ENCODE data around the gene TCF7. TPM values are rescaled to one million over a fixed set of nuclear protein-coding genes. Genes with fewer than 3 reads are reported as not detected.

The TCF7 gene
- total and polyA plus RNA-seq, 2 of the 13 experiments (the other 11 are each of a cell fraction or from before 2014, with no cell fraction given) = 6.3 to 6.8 TPM

DNA sequence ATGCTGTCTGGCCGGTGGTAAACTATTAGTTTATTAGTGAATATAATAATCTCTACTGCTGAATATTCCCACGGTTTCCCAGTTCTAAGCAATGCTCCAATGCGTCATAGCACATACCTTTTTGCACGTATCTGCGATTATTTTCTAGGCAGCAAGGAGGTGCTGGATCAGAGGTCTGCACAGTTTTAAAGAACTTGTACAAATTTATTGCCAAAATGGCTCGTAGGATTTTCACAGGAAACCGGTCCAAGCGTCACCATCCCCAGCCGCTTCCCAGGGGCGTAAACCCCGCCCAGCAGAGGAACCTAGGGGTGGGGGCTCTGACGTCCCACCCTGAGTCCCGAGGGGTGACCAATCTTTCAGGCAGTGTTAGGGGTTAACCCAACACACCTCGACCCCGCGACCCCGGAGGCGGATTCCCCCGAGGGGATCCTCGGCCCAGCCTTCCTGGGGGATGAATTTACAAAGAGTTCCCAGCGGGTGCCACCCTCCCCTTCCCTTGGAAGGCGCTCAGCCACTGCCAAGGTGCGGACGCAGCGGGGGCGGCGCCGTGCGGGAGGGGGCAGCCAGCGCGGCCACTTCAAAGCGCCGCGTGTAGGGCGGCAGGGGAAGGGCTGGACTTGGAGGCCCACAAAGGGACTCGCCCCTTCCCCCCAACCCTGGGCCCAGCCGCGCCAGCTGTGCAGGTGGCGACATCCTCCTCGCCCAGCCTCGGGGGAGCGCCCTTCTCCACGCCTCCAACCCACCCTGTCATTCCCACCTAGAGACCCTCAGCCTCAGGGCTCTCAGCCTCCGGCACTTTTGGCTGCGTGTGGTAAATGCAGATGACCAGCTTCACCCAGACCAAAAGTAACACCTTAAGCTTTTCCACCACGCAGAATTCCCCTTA is 43.5 kb upstream of the TCF7 start (continued):
- TF ChIP-seq, protein P1, sequence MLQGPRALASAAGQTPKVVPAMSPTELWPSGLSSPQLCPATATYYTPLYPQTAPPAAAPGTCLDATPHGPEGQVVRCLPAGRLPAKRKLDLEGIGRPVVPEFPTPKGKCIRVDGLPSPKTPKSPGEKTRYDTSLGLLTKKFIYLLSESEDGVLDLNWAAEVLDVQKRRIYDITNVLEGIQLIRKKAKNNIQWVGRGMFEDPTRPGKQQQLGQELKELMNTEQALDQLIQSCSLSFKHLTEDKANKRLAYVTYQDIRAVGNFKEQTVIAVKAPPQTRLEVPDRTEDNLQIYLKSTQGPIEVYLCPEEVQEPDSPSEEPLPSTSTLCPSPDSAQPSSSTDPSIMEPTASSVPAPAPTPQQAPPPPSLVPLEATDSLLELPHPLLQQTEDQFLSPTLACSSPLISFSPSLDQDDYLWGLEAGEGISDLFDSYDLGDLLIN (CRISPR knock-in tag; IDR thresholded peaks at IDR 0.05; ENCODE audit: borderline replicate concordance) = no peak
- TF ChIP-seq ZFY (CRISPR knock-in tag; IDR thresholded peaks at IDR 0.05) (peak; percentile 67), RARA (CRISPR knock-in tag; IDR thresholded peaks at IDR 0.05) (peak; percentile 78), CC2D1A (CRISPR knock-in tag; IDR thresholded peaks at IDR 0.05) (no peak), TP53 (CRISPR knock-in tag; conservative IDR thresholded peaks at IDR 0.05) (no peak), ARID2 (CRISPR knock-in tag; IDR thresholded peaks at IDR 0.05; ENCODE audit: borderline replicate concordance) (peak; percentile 74; the same call in 1 of the 2 replicates), ZNF737 (CRISPR knock-in tag; IDR thresholded peaks at IDR 0.05; ENCODE audit: borderline replicate concordance) (no peak), ZNF629 (CRISPR knock-in tag; conservative IDR thresholded peaks at IDR 0.05) (no peak), NBN (conservative IDR thresholded peaks at IDR 0.05) (no peak), ZNF878 (CRISPR knock-in tag; IDR thresholded peaks at IDR 0.05) (0 out of 2 replicates have a peak, but pooled peaks have one; percentile 39), ZNF282 (IDR thresholded peaks at IDR 0.05; ENCODE audit: partially characterized antibody) (no peak), NFE2L2 (IDR thresholded peaks at IDR 0.05; ENCODE audit: low read length) (no peak), GATA4 (IDR thresholded peaks at IDR 0.05; ENCODE audit: borderline replicate concordance, low read depth) (0 out of 2 replicates have a peak, but pooled peaks have one; percentile 43), ZNF607 (CRISPR knock-in tag; IDR thresholded peaks at IDR 0.05; ENCODE audit: borderline replicate concordance) (peak; percentile 35; the same call in 1 of the 2 replicates), ZNF225 (CRISPR knock-in tag; IDR thresholded peaks at IDR 0.05) (0 out of 2 replicates have a peak, but pooled peaks have one; percentile 64), SP5 (CRISPR knock-in tag; IDR thresholded peaks at IDR 0.05; ENCODE audit: borderline replicate concordance, low read depth) (peak; percentile 93), ZNF75D (CRISPR knock-in tag; IDR thresholded peaks at IDR 0.05; ENCODE audit: borderline replicate concordance) (no peak)
- TF ChIP-seq, protein P2, sequence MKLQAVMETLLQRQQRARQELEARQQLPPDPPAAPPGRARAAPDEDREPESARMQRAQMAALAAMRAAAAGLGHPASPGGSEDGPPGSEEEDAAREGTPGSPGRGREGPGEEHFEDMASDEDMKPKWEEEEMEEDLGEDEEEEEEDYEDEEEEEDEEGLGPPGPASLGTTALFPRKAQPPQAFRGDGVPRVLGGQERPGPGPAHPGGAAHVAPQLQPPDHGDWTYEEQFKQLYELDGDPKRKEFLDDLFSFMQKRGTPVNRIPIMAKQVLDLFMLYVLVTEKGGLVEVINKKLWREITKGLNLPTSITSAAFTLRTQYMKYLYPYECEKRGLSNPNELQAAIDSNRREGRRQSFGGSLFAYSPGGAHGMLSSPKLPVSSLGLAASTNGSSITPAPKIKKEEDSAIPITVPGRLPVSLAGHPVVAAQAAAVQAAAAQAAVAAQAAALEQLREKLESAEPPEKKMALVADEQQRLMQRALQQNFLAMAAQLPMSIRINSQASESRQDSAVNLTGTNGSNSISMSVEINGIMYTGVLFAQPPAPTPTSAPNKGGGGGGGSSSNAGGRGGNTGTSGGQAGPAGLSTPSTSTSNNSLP (IDR thresholded peaks at IDR 0.05; ENCODE audit: low read depth, low read length) = no peak
- TF ChIP-seq, protein P3, sequence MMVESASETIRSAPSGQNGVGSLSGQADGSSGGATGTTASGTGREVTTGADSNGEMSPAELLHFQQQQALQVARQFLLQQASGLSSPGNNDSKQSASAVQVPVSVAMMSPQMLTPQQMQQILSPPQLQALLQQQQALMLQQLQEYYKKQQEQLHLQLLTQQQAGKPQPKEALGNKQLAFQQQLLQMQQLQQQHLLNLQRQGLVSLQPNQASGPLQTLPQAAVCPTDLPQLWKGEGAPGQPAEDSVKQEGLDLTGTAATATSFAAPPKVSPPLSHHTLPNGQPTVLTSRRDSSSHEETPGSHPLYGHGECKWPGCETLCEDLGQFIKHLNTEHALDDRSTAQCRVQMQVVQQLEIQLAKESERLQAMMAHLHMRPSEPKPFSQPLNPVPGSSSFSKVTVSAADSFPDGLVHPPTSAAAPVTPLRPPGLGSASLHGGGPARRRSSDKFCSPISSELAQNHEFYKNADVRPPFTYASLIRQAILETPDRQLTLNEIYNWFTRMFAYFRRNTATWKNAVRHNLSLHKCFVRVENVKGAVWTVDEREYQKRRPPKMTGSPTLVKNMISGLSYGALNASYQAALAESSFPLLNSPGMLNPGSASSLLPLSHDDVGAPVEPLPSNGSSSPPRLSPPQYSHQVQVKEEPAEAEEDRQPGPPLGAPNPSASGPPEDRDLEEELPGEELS (CRISPR knock-in tag; IDR thresholded peaks at IDR 0.05) = peak; percentile 85
- TF ChIP-seq, protein P4, sequence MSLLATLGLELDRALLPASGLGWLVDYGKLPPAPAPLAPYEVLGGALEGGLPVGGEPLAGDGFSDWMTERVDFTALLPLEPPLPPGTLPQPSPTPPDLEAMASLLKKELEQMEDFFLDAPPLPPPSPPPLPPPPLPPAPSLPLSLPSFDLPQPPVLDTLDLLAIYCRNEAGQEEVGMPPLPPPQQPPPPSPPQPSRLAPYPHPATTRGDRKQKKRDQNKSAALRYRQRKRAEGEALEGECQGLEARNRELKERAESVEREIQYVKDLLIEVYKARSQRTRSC (CRISPR knock-in tag; IDR thresholded peaks at IDR 0.05; ENCODE audit: low read depth) = no peak
- TF ChIP-seq, protein P5, sequence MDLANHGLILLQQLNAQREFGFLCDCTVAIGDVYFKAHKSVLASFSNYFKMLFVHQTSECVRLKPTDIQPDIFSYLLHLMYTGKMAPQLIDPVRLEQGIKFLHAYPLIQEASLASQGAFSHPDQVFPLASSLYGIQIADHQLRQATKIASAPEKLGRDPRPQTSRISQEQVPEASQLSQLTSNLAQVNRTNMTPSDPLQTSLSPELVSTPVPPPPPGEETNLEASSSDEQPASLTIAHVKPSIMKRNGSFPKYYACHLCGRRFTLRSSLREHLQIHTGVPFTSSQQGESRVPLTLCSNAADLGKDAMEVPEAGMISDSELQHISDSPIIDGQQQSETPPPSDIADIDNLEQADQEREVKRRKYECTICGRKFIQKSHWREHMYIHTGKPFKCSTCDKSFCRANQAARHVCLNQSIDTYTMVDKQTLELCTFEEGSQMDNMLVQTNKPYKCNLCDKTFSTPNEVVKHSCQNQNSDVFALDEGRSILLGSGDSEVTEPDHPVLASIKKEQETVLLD (CRISPR knock-in tag; IDR thresholded peaks at IDR 0.05; ENCODE audit: low read depth) = no peak
- TF ChIP-seq, protein P6, sequence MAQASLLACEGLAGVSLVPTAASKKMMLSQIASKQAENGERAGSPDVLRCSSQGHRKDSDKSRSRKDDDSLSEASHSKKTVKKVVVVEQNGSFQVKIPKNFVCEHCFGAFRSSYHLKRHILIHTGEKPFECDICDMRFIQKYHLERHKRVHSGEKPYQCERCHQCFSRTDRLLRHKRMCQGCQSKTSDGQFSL (CRISPR knock-in tag; IDR thresholded peaks at IDR 0.05) = peak; percentile 65; the same call in 1 of the 2 replicates

Measured in HepG2 (cell line).